HFFc6 (cell line): ENCODE measurements around the gene KMT5B. TPM values are rescaled to one million over a fixed set of nuclear protein-coding genes. Genes with fewer than 3 reads are reported as not detected.

Source experiments
- DNase-seq: peaks from one replicate; pipeline ENCODE4 v3.0.0-alpha.2; 2018
- H3K27ac Mint-ChIP-seq: 2 replicates; pipeline ENCODE4 v1.8.0; 2020; ENCODE audit warnings: mild to moderate bottlenecking, mixed read lengths
- H3K27me3 Mint-ChIP-seq: 2 replicates; pipeline ENCODE4 v1.8.0; 2021; ENCODE audit warnings: mild to moderate bottlenecking, moderate library complexity, mixed read lengths; ENCODE audit not compliant: insufficient read depth
- H3K36me3 Mint-ChIP-seq: 2 replicates; pipeline ENCODE4 v1.8.0; 2021; ENCODE audit warnings: low read depth, mixed read lengths
- H3K4me1 Mint-ChIP-seq: 2 replicates; pipeline ENCODE4 v1.8.0; 2020; ENCODE audit warnings: low read depth, mixed read lengths
- H3K4me3 Mint-ChIP-seq: 2 replicates; pipeline ENCODE4 v1.8.0; 2020; ENCODE audit warnings: mild to moderate bottlenecking, moderate library complexity, mixed read lengths
- H3K9me3 Mint-ChIP-seq: 2 replicates; pipeline ENCODE4 v1.8.0; 2020; ENCODE audit warnings: mild to moderate bottlenecking, mixed read lengths
- total RNA-seq, 6 experiments: library from RNA; stranded (reverse); fragmentation: NEBNext Ultra II Directional; extraction: Animal tissue kit (Norgen Biotek cat#: 25700); gene quantifications; 2 replicates in 1 of 6; 3 replicates in 5 of 6; pipeline ENCODE4 v1.2.3, GENCODE V29; 2021
- TF ChIP-seq, protein P1 (sequence below): fragments of 200-600 bp; sonication (generic); IDR thresholded peaks from 2 replicates; pipeline ENCODE4 v1.5.0; 2021; ENCODE audit warnings: antibody characterized with exemption, mild to moderate bottlenecking

The KMT5B gene
- total RNA-seq, 6 experiments from 2014 or later: 20.3 to 23.7 (median 22.4) TPM

DNA sequence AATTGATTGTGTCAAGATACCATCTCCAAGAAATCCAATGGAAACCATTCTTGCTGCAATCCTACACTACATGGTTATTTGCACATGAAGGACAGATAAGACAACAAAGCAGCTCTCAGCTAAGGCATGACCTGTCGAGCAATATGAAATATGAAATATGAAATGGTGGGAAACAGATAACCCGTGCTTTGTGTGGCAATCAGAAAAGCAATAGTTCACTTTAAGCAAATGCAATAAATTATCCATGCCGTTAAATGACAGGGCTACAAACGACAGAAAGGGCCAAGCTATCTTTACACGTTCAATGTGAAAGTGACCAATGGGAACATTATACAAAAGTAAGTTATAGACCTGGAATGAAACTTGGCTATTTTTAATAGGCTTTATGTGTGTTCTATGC lies 35.2 kb downstream of the KMT5B start:
- TF ChIP-seq, protein P1, sequence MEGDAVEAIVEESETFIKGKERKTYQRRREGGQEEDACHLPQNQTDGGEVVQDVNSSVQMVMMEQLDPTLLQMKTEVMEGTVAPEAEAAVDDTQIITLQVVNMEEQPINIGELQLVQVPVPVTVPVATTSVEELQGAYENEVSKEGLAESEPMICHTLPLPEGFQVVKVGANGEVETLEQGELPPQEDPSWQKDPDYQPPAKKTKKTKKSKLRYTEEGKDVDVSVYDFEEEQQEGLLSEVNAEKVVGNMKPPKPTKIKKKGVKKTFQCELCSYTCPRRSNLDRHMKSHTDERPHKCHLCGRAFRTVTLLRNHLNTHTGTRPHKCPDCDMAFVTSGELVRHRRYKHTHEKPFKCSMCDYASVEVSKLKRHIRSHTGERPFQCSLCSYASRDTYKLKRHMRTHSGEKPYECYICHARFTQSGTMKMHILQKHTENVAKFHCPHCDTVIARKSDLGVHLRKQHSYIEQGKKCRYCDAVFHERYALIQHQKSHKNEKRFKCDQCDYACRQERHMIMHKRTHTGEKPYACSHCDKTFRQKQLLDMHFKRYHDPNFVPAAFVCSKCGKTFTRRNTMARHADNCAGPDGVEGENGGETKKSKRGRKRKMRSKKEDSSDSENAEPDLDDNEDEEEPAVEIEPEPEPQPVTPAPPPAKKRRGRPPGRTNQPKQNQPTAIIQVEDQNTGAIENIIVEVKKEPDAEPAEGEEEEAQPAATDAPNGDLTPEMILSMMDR: no peak
- H3K36me3 Mint-ChIP-seq: peaks cover 17% of the 10 kb centered on the region; the same call in 1 of the 2 replicates
- H3K27me3 Mint-ChIP-seq: no peaks in the 10 kb centered on the region; the same call in 1 of the 2 replicates
- no peak overlapping the region for H3K4me3 Mint-ChIP-seq
- H3K27ac Mint-ChIP-seq: no peak overlapping the region
- H3K9me3 Mint-ChIP-seq: no peaks in the 10 kb centered on the region
- no peak for DNase-seq
- no peaks in the 10 kb centered on the region for H3K4me1 Mint-ChIP-seq

DNA sequence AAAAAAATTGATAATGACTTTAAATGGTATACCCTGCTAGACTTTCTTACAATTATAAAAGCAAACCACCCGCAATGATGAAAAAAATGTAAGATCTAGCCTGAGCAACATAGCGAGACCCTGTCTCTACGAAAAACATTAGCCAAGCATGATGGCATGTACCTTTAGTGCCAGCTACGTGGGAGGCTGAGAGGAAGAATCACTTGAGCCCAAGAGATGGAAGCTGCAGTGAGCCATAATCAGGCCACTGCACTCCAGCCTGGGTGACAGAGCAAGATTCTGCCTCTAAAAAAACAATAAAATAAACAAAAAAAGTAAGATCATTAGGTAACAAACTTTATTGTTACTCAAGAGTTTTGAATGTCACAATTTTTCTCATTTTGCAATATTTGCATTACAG lies 39.2 kb downstream of the KMT5B start:
- no peak overlapping the region for H3K27ac Mint-ChIP-seq
- no peak for DNase-seq
- no peaks in the 10 kb centered on the region for H3K4me1 Mint-ChIP-seq
- TF ChIP-seq, protein P1: no peak
- no peaks in the 10 kb centered on the region for H3K9me3 Mint-ChIP-seq
- H3K27me3 Mint-ChIP-seq: no peaks in the 10 kb centered on the region; the same call in 1 of the 2 replicates
- peaks cover 28% of the 10 kb centered on the region for H3K36me3 Mint-ChIP-seq
- H3K4me3 Mint-ChIP-seq: no peak overlapping the region

DNA sequence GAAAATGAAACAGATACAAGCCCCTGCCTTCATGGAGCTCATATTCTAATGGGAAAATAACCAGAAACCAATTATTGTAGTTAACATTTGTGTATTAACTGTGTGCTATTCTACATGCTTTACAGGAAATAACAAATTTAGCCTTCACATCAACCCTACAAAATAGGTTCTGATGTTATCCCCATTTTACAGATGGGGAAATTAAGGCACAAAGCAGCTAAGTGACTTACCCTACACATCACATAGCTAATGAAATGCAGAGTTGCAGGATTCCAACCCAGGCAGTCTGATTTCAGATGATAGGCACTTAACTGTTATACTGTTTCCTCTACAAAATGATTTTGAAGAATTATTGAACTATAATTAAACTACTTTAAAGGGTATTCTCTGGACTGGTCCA lies 43.7 kb downstream of the KMT5B start:
- H3K27ac Mint-ChIP-seq: no peak overlapping the region
- TF ChIP-seq, protein P1: no peak
- no peaks in the 10 kb centered on the region; the same call in 1 of the 2 replicates for H3K27me3 Mint-ChIP-seq
- H3K4me1 Mint-ChIP-seq: peaks cover 7% of the 10 kb centered on the region
- peaks cover 31% of the 10 kb centered on the region for H3K36me3 Mint-ChIP-seq
- no peaks in the 10 kb centered on the region for H3K9me3 Mint-ChIP-seq
- DNase-seq: no peak
- no peak overlapping the region for H3K4me3 Mint-ChIP-seq

DNA sequence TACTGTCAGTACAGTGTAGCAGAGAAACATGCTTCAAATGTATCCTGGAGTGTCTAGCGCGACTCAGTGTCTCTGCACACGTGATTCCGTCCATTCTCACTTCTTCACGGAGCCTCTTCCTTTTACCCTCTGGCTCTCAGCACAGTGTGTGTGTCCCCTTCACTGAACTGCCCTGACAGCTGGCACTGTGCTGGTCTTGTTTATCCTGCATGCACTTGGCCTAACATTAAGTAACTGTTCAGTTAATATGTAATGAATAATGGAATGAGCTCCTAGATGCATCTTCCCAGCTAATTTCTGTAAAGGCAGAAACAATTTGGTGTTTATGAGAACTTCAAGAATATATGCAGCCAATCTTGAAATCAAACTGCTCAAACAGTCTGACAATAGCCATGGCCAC lies 44.4 kb downstream of the KMT5B start:
- H3K27me3 Mint-ChIP-seq: no peaks in the 10 kb centered on the region; the same call in 1 of the 2 replicates
- DNase-seq: no peak
- peaks cover 26% of the 10 kb centered on the region for H3K36me3 Mint-ChIP-seq
- no peaks in the 10 kb centered on the region for H3K9me3 Mint-ChIP-seq
- no peak overlapping the region for H3K27ac Mint-ChIP-seq
- H3K4me1 Mint-ChIP-seq: peaks cover 12% of the 10 kb centered on the region
- no peak overlapping the region for H3K4me3 Mint-ChIP-seq
- TF ChIP-seq, protein P1: no peak

DNA sequence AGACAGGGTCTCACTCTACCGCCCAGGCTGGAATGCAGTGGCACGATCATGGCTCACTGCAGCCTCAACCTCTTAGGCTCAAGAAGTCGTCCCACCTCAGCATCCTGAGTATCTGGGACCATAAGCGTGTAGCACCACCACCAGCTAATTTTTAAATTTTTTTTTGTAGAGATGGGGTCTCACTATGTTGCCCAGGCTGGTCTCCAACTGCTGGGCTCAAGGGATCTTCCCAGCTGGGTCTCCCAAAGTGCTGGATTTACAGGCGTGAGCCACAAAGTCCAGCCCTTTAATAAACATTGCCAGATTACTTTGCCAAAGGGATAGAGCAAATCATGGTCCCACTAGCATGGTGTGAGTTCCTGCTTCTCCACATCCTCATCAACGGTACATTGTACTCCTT lies 45.6 kb downstream of the KMT5B start:
- peaks cover 12% of the 10 kb centered on the region for H3K4me1 Mint-ChIP-seq
- no peaks in the 10 kb centered on the region; the same call in 1 of the 2 replicates for H3K27me3 Mint-ChIP-seq
- DNase-seq: no peak
- no peak overlapping the region for H3K27ac Mint-ChIP-seq
- no peaks in the 10 kb centered on the region for H3K9me3 Mint-ChIP-seq
- H3K4me3 Mint-ChIP-seq: no peak overlapping the region
- TF ChIP-seq, protein P1: no peak
- H3K36me3 Mint-ChIP-seq: peaks cover 32% of the 10 kb centered on the region

DNA sequence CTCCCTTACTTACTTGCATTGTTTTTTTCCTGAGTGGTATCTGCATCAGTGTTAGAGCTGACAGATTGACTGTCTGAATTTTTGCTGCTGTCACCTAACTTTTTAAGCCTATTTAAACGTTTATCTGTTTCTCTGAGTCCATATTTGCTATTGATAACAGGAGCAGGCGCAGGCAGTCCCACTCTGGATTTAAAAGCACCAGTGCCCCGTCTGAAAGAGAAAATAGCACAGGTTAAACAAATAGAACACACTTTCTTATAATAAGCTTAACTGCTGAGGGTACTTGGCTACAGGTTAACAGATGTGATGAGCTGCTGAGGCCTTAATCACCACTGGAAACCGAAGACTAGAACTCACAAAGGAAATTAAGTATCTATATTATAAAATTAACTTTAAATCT lies 46.1 kb downstream of the KMT5B start:
- H3K36me3 Mint-ChIP-seq: peaks cover 37% of the 10 kb centered on the region
- H3K27me3 Mint-ChIP-seq: no peaks in the 10 kb centered on the region; the same call in 1 of the 2 replicates

More for the DNA sequence above, 46.1 kb downstream of the KMT5B start:
- no peaks in the 10 kb centered on the region for H3K9me3 Mint-ChIP-seq
- no peak overlapping the region for H3K4me3 Mint-ChIP-seq
- TF ChIP-seq, protein P1: no peak
- peaks cover 12% of the 10 kb centered on the region for H3K4me1 Mint-ChIP-seq
- DNase-seq: no peak
- H3K27ac Mint-ChIP-seq: no peak overlapping the region
